HepG2 (cell line): ENCODE results near the gene DLAT. TPM values are rescaled to one million over a fixed set of nuclear protein-coding genes. Genes with fewer than 3 reads are reported as not detected.

ENCODE experiments used
- EEA1 ChIP-seq: sonication (generic); formaldehyde crosslinking; IDR thresholded peaks from 2 replicates; pipeline ENCODE4 v1.5.1; 2020; ENCODE audit warnings: mild to moderate bottlenecking, missing genetic modification reagents, borderline replicate concordance
- FOXK1 ChIP-seq: sonication (generic); formaldehyde crosslinking; IDR thresholded peaks from 2 replicates; pipeline ENCODE4 v1.4.0; 2020; ENCODE audit warnings: low read depth, missing genetic modification reagents, borderline replicate concordance
- GLMP ChIP-seq: sonication (generic); formaldehyde crosslinking; IDR thresholded peaks from 2 replicates; pipeline ENCODE4 v1.9.0; 2021; ENCODE audit warnings: missing genetic modification reagents, mild to moderate bottlenecking, borderline replicate concordance
- HNRNPL ChIP-seq: fragments of 200-400 bp; formaldehyde crosslinking; IDR thresholded peaks from 2 replicates; pipeline ENCODE4 v1.6.1; 2017; ENCODE audit warnings: mild to moderate bottlenecking, low read depth, low read length
- MAZ ChIP-seq, 2 experiments: sonication (generic) in 1 of 2; formaldehyde crosslinking in 1 of 2; IDR thresholded peaks; 2 replicates each; pipeline versions ENCODE4 v1.5.0 to v1.6.1; 2012 to 2020; ENCODE audit warnings: low read depth in 2 of 2, mild to moderate bottlenecking in 2 of 2, borderline replicate concordance in 1 of 2, improper control_type of control experiment in 1 of 2, low read length in 1 of 2, missing genetic modification reagents in 1 of 2, moderate library complexity in 1 of 2
- NFAT5 ChIP-seq: sonication (generic); formaldehyde crosslinking; IDR thresholded peaks from 2 replicates; pipeline ENCODE4 v1.4.0; 2020; ENCODE audit warnings: missing genetic modification reagents
- NFIB ChIP-seq: sonication (generic); formaldehyde crosslinking; IDR thresholded peaks from 2 replicates; pipeline ENCODE4 v1.9.0; 2021; ENCODE audit warnings: missing genetic modification reagents, mild to moderate bottlenecking, borderline replicate concordance
- NR2F6 ChIP-seq, 2 experiments: IDR thresholded peaks; 2 replicates each; pipeline ENCODE4 v1.6.1; 2016; ENCODE audit warnings: antibody characterized with exemption in 1 of 2, mild to moderate bottlenecking in 1 of 2
- THAP8 ChIP-seq: sonication (generic); formaldehyde crosslinking; IDR thresholded peaks from 2 replicates; pipeline ENCODE4 v1.5.1; 2020; ENCODE audit warnings: missing genetic modification reagents, mild to moderate bottlenecking, borderline replicate concordance
- ZBTB3 ChIP-seq: sonication (generic); formaldehyde crosslinking; IDR thresholded peaks from 2 replicates; pipeline ENCODE4 v1.4.0; 2020; ENCODE audit warnings: low read depth, mild to moderate bottlenecking, moderate library complexity, missing genetic modification reagents, borderline replicate concordance
- ZBTB7B ChIP-seq: sonication (generic); formaldehyde crosslinking; IDR thresholded peaks from 2 replicates; pipeline ENCODE4 v1.4.0; 2020; ENCODE audit warnings: missing genetic modification reagents
- ZFP36L2 ChIP-seq: sonication (generic); formaldehyde crosslinking; IDR thresholded peaks from 2 replicates; pipeline ENCODE4 v1.4.0; 2020; ENCODE audit warnings: missing genetic modification reagents
- ZNF414 ChIP-seq: sonication (generic); formaldehyde crosslinking; IDR thresholded peaks from 2 replicates; pipeline ENCODE4 v1.5.0; 2020; ENCODE audit warnings: missing genetic modification reagents
- polyA plus RNA-seq, 8 experiments: library from polyadenylated mRNA; depleted of rRNA in 3 of 8; stranded (reverse) in 7 of 8; unstranded in 1 of 8; fragments of >200 nt; fragmentation: Illumina TruSeq in 4 of 8; extraction: Trizol in 4 of 8; gene quantifications; 2 replicates each; pipeline versions ENCODE4 v1.2.1 to v1.2.3, GENCODE V29; 2011 to 2016; ENCODE audit warnings: low read depth in 4 of 8, missing spikeins in 1 of 8, mixed read lengths in 1 of 8; ENCODE audit not compliant: insufficient read depth in 1 of 8
- total RNA-seq, 5 experiments: library from RNA; depleted of rRNA; stranded (reverse); fragments of >200 nt; fragmentation: Illumina TruSeq; extraction: Trizol; gene quantifications; 2 replicates each; pipeline ENCODE4 v1.2.3, GENCODE V29; 2016; ENCODE audit warnings: low read depth in 1 of 5
- TF ChIP-seq, protein P1 (sequence below): sonication (generic); formaldehyde crosslinking; IDR thresholded peaks from 2 replicates; pipeline ENCODE4 v1.8.0; 2022; ENCODE audit warnings: low read depth, missing genetic modification reagents
- TF ChIP-seq, protein P2 (sequence below): sonication (generic); formaldehyde crosslinking; IDR thresholded peaks from 2 replicates; pipeline ENCODE4 v1.4.0; 2020; ENCODE audit warnings: low read depth, mild to moderate bottlenecking, missing genetic modification reagents

DLAT gene
- total and polyA plus RNA-seq, 2 of the 13 experiments (the other 11 are each of a cell fraction or from before 2014, with no cell fraction given): 26.4 to 62.2 TPM

DNA sequence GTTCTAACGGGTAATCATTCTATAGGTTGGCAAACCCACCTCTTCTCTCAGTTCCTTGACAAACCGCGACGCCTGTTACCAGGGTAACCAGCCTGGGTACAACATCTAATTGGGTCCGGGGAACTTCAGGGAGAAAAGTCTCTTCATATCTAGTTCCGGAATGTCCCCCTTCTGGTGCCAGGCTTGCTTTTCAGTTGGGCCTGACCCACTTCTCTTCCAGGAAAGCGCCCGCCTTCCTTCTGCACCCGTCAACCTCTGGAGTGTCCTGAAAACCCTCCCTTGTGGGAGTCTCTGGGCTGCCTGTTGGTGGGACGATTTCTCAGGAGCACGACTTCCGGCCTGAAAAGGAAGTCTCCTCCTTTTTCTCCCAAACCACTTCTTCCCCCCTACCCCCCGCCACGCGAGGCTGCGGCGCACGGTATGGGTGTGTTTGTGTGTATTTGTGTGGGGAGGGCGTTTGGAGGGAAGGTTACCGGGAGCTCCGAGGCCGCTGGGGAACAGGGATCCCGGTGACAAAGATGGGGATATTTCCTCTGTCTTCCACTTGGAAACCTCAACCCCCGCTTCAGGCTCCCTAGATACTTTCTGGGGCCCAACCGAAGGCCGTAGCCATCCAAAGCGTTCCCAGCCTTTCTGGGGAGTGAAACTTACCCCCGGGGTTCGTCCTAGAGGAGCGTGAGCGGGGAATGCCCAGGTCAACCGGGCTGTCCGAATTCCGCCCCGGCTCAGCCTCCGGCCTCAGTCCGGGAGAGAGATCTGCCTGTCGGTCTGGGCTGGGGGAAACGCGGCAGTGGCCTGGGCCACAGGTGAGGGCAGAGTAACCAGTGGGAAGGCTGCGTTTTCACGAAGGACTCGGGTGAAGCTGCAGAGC is 49.0 kb downstream of the DLAT start, which contains the start of the genes NKAPD1 and PIH1D2 (continued):
- TF ChIP-seq NFAT5 (CRISPR knock-in tag): no peak
- no peak for TF ChIP-seq GLMP (CRISPR knock-in tag)
- TF ChIP-seq ZFP36L2 (CRISPR knock-in tag): no peak
- TF ChIP-seq NR2F6 (IDR thresholded peaks at IDR 0.05): no peak
- no peak for TF ChIP-seq NR2F6 (CRISPR knock-in tag; IDR thresholded peaks at IDR 0.05)
- TF ChIP-seq, protein P1, sequence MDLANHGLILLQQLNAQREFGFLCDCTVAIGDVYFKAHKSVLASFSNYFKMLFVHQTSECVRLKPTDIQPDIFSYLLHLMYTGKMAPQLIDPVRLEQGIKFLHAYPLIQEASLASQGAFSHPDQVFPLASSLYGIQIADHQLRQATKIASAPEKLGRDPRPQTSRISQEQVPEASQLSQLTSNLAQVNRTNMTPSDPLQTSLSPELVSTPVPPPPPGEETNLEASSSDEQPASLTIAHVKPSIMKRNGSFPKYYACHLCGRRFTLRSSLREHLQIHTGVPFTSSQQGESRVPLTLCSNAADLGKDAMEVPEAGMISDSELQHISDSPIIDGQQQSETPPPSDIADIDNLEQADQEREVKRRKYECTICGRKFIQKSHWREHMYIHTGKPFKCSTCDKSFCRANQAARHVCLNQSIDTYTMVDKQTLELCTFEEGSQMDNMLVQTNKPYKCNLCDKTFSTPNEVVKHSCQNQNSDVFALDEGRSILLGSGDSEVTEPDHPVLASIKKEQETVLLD (CRISPR knock-in tag): peak; percentile 42; the same call in 1 of the 2 replicates
- peak; percentile 74 for TF ChIP-seq ZBTB7B (CRISPR knock-in tag)
- TF ChIP-seq ZNF414 (CRISPR knock-in tag): peak; percentile 66; the same call in 1 of the 2 replicates
- TF ChIP-seq EEA1 (CRISPR knock-in tag): no peak
- TF ChIP-seq THAP8: no peak
- TF ChIP-seq ZBTB3 (CRISPR knock-in tag): no peak
- peak; percentile 88; the same call in 1 of the 2 replicates for TF ChIP-seq FOXK1 (CRISPR knock-in tag)
- TF ChIP-seq HNRNPL: no peak
- TF ChIP-seq, protein P2, sequence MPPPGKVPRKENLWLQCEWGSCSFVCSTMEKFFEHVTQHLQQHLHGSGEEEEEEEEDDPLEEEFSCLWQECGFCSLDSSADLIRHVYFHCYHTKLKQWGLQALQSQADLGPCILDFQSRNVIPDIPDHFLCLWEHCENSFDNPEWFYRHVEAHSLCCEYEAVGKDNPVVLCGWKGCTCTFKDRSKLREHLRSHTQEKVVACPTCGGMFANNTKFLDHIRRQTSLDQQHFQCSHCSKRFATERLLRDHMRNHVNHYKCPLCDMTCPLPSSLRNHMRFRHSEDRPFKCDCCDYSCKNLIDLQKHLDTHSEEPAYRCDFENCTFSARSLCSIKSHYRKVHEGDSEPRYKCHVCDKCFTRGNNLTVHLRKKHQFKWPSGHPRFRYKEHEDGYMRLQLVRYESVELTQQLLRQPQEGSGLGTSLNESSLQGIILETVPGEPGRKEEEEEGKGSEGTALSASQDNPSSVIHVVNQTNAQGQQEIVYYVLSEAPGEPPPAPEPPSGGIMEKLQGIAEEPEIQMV: no peak; the same call in 1 of the 2 replicates
- TF ChIP-seq NFIB (CRISPR knock-in tag): no peak
- TF ChIP-seq MAZ (IDR thresholded peaks at IDR 0.05; ENCODE audit: borderline replicate concordance, low read depth, low read length): no peak
- TF ChIP-seq MAZ (CRISPR knock-in tag; IDR thresholded peaks at IDR 0.05; ENCODE audit: low read depth): peak; percentile 14; the same call in 1 of the 2 replicates
